T47D (cell line): Measurements from ENCODE around the gene PRKCH.
A peak's percentile ranks its signal among the peaks of the same experiment; 100 is the strongest.

ENCODE experiments used
- DNase-seq, 2 experiments: peaks; one replicate each; pipeline versions ENCODE4 v3.0.0 to v3.0.0-alpha.2; 2011 to 2012; ENCODE audit warnings: low read depth in 1 of 2, low spot score in 1 of 2
- JUND ChIP-seq: IDR thresholded peaks from 2 replicates; pipeline ENCODE4 v1.6.1; 2012; ENCODE audit warnings: low read depth
- in situ Hi-C: cut with HindIII; loops from 2 replicates; pipeline ENCODE4 v1.10.0; 2016; ENCODE audit warnings: low sequenced_read_pairs, low pct_unique_long_range_greater_than_20kb

The PRKCH gene

GRCh38 chr14:61535032-61535431 lies 213.7 kb downstream of the PRKCH start:
- no peak for TF ChIP-seq JUND
- in situ Hi-C loops = no loop called here
- no peak for DNase-seq

- in situ Hi-C loops = no loop called here
- TF ChIP-seq JUND = no peak
- DNase-seq = no peak
Observed at GRCh38 chr14:61535458-61535857, 214.1 kb downstream of the PRKCH start.

- in situ Hi-C loops = no loop called here
- TF ChIP-seq JUND = no peak
- no peak for DNase-seq
Observed at GRCh38 chr14:61536661-61537562, 215.5 kb downstream of the PRKCH start.

- in situ Hi-C loops = no loop called here
- no peak for TF ChIP-seq JUND
- DNase-seq = peak; percentile 36 to 94
Observed at GRCh38 chr14:61537563-61538463, 216.4 kb downstream of the PRKCH start.

- TF ChIP-seq JUND = no peak
- in situ Hi-C loops = no loop called here
- no peak for DNase-seq
Observed at GRCh38 chr14:61538464-61539022, 217.2 kb downstream of the PRKCH start.

GRCh38 chr14:61539631-61540030 lies 218.3 kb downstream of the PRKCH start:
- no peak for DNase-seq
- no peak for TF ChIP-seq JUND
- in situ Hi-C loops = no loop called here

- in situ Hi-C loops = no loop called here
- TF ChIP-seq JUND = no peak
- DNase-seq = no peak
Observed at GRCh38 chr14:61540931-61541330, 219.6 kb downstream of the PRKCH start.

GRCh38 chr14:61542848-61543790 lies 221.7 kb downstream of the PRKCH start:
- in situ Hi-C loops = no loop called here
- no peak for TF ChIP-seq JUND

GRCh38 chr14:61543946-61544345 lies 222.6 kb downstream of the PRKCH start:
- TF ChIP-seq JUND = no peak
- DNase-seq = no peak
- in situ Hi-C loops = no loop called here

More at GRCh38 chr14:61542848-61543790, 221.7 kb downstream of the PRKCH start:
- no peak for DNase-seq

GRCh38 chr14:61544448-61545330 lies 223.3 kb downstream of the PRKCH start:
- in situ Hi-C loops = no loop called here
- no peak for DNase-seq
- no peak for TF ChIP-seq JUND
